OCI-LY3 (cell line): ENCODE measurements around the gene PSME4.

Source experiments
- CTCF ChIP-seq: fragments of 200-600, 300-600 bp; sonication (generic); IDR thresholded peaks from 2 replicates; pipeline ENCODE4 v1.5.1; 2014; ENCODE audit warnings: antibody characterized with exemption, low read length, low read depth
- EZH2phosphoT487 ChIP-seq: fragments of 200-600 bp; shearing (Covaris generic); IDR thresholded peaks from 2 replicates; pipeline ENCODE4 v1.6.1; 2018; ENCODE audit warnings: antibody characterized with exemption, mixed run types, low read depth

GRCh38 chr2:53901192-53901591, 69.6 kb downstream of the PSME4 start:
- TF ChIP-seq CTCF = no peak
- no peak for TF ChIP-seq EZH2phosphoT487
